Esophagus squamous epithelium (tissue), 4 donors: ENCODE measurements around the gene SAMD3.

ENCODE experiments used
- CTCF ChIP-seq, 6 experiments: fragments of 450-650 bp in 4 of 6; fragments of 200-600 bp in 2 of 6; sonication (generic) in 2 of 6; IDR thresholded peaks; one replicate each; pipeline ENCODE4 v1.5.1; 2016 to 2019; ENCODE audit warnings: antibody characterized with exemption in 6 of 6, mild to moderate bottlenecking in 4 of 6, moderate library complexity in 4 of 6
- POLR2A ChIP-seq, 4 donors: fragments of 450-650 bp; IDR thresholded peaks; one replicate each; pipeline ENCODE4 v1.6.1; 2017; ENCODE audit warnings: antibody characterized with exemption in 4 of 4, mild to moderate bottlenecking in 4 of 4, moderate library complexity in 3 of 4

GRCh38 chr6:130132286-130132701 is 90.5 kb downstream of the SAMD3 start:
- TF ChIP-seq CTCF (IDR thresholded peaks at IDR 0.05) (no peak), POLR2A (IDR thresholded peaks at IDR 0.05) (no peak)
